H1 (cell line): Measurements from ENCODE around the gene MEX3B. TPM values are rescaled to one million over a fixed set of nuclear protein-coding genes. Genes with fewer than 3 reads are reported as not detected.

Experiments
- CTCF ChIA-PET: fragments of 300-600 bp; sonication (Branson Sonifier 250); formaldehyde crosslinking; loops from one replicate; lab custom pipeline; 2021; ENCODE audit not compliant: partially characterized antibody; lab: Charles Lee
- POLR2A ChIA-PET: fragments of 300-600 bp; sonication (Branson Sonifier 250); formaldehyde crosslinking; loops from one replicate; lab custom pipeline; 2021; ENCODE audit warnings: inconsistent platforms; ENCODE audit not compliant: partially characterized antibody; lab: Charles Lee
- DNase-seq, 2 experiments: peaks; one replicate each; pipeline versions ENCODE4 v3.0.0 to v3.0.0-alpha.2; 2010 to 2022; ENCODE audit warnings: low spot score in 2 of 2, low read depth in 1 of 2, mixed read lengths in 1 of 2
- FAIRE-seq: peaks from 2 replicates; lab custom pipeline; 2011; peaks lifted over from hg19 to GRCh38; lab: Jason Lieb, UNC
- H2AFZ ChIP-seq: 2 replicates; pipeline ENCODE4 v1.8.1; 2012; ENCODE audit warnings: low read length, inconsistent platforms
- H2AK5ac ChIP-seq: 2 replicates; pipeline ENCODE4 v1.6.1; 2013; ENCODE audit warnings: low read depth, low read length
- H2BK120ac ChIP-seq: replicated peaks from 2 replicates; pipeline ENCODE3; 2013; ENCODE audit warnings: low read depth, low read length, inconsistent platforms
- H2BK12ac ChIP-seq: 2 replicates; pipeline ENCODE4 v1.6.1; 2013; ENCODE audit warnings: low read depth, low read length
- H2BK15ac ChIP-seq: 2 replicates; pipeline ENCODE4 v1.6.1; 2013; ENCODE audit warnings: low read length
- H2BK20ac ChIP-seq: 2 replicates; pipeline ENCODE4 v1.6.1; 2013; ENCODE audit warnings: low read length
- H2BK5ac ChIP-seq: 2 replicates; pipeline ENCODE4 v1.6.1; 2013; ENCODE audit warnings: low read depth, low read length
- H3K14ac ChIP-seq: 2 replicates; pipeline ENCODE4 v1.6.1; 2013; ENCODE audit warnings: inconsistent platforms; ENCODE audit not compliant: insufficient read length
- H3K18ac ChIP-seq: 2 replicates; pipeline ENCODE4 v1.6.1; 2013; ENCODE audit warnings: low read length; ENCODE audit errors: extremely low read depth
- H3K23ac ChIP-seq: 2 replicates; pipeline ENCODE4 v1.6.1; 2013; ENCODE audit warnings: inconsistent platforms; ENCODE audit not compliant: insufficient read length
- H3K23me2 ChIP-seq: 2 replicates; pipeline ENCODE4 v1.6.1; 2013; ENCODE audit warnings: low read depth, low read length
- H3K27ac ChIP-seq: 2 replicates; pipeline ENCODE4 v1.6.1; 2011; ENCODE audit warnings: low read depth, low read length, inconsistent platforms
- H3K27me3 ChIP-seq, 4 experiments: replicated peaks in 1 of 4; 1 replicate in 1 of 4; 2 replicates in 3 of 4; pipeline versions ENCODE4 v1.6.1 to v1.8.1; 2011 to 2013; ENCODE audit warnings: low read length in 3 of 4, mild to moderate bottlenecking in 3 of 4, inconsistent platforms in 2 of 4, mixed read lengths in 2 of 4, moderate library complexity in 1 of 4; ENCODE audit not compliant: control insufficient read depth in 3 of 4, insufficient read depth in 3 of 4; ENCODE audit errors: extremely low read depth in 1 of 4
- H3K36me3 ChIP-seq, 4 experiments: 2 replicates each; pipeline versions ENCODE4 v1.6.1 to v1.8.1; 2011 to 2013; ENCODE audit warnings: mild to moderate bottlenecking in 4 of 4, low read length in 3 of 4, moderate library complexity in 2 of 4, control low read depth in 1 of 4, inconsistent platforms in 1 of 4; ENCODE audit not compliant: insufficient read depth in 4 of 4, control insufficient read depth in 2 of 4
- H3K4ac ChIP-seq: replicated peaks from 2 replicates; pipeline ENCODE3; 2013; ENCODE audit warnings: low read length, low read depth, mixed read lengths, inconsistent platforms; ENCODE audit not compliant: insufficient read length
- H3K4me1 ChIP-seq, 4 experiments: replicated peaks in 1 of 4; 1 replicate in 1 of 4; 2 replicates in 3 of 4; pipeline versions ENCODE4 v1.6.1 to v1.8.1; 2011 to 2013; ENCODE audit warnings: low read length in 3 of 4, inconsistent platforms in 2 of 4, mixed read lengths in 1 of 4; ENCODE audit not compliant: insufficient read depth in 4 of 4, control insufficient read depth in 3 of 4
- H3K4me2 ChIP-seq, 2 experiments: 2 replicates each; pipeline versions ENCODE4 v1.6.1 to v1.8.1; 2011 to 2013; ENCODE audit warnings: low read depth in 2 of 2, low read length in 2 of 2, control low read depth in 1 of 2, inconsistent platforms in 1 of 2, mild to moderate bottlenecking in 1 of 2; ENCODE audit not compliant: insufficient read depth in 1 of 2
- H3K4me3 ChIP-seq, 4 experiments: fragments of 200-600, 300-600 bp in 1 of 4; sonication (generic), shearing (Covaris generic), sonication (Bioruptor Twin) in 1 of 4; 2 replicates each; pipeline versions ENCODE4 v1.5.1 to v1.8.1; 2011 to 2016; ENCODE audit warnings: low read length in 4 of 4, low read depth in 3 of 4, control low read depth in 2 of 4, inconsistent platforms in 2 of 4, mild to moderate bottlenecking in 2 of 4, mixed read lengths in 1 of 4, moderate library complexity in 1 of 4; ENCODE audit not compliant: insufficient read depth in 2 of 4; ENCODE audit errors: extremely low read depth in 1 of 4
- H3K56ac ChIP-seq: replicated peaks from 2 replicates; pipeline ENCODE3; 2013; ENCODE audit warnings: low read depth, mild to moderate bottlenecking, mixed read lengths, low read length, inconsistent platforms; ENCODE audit not compliant: insufficient read length
- H3K79me1 ChIP-seq: 2 replicates; pipeline ENCODE4 v1.6.1; 2013; ENCODE audit warnings: low read depth, low read length, control low read depth
- H3K79me2 ChIP-seq, 2 experiments: 2 replicates each; pipeline versions ENCODE4 v1.6.1 to v1.8.1; 2012 to 2013; ENCODE audit warnings: low read length in 2 of 2, mild to moderate bottlenecking in 2 of 2, inconsistent platforms in 1 of 2; ENCODE audit not compliant: insufficient read depth in 2 of 2, control insufficient read depth in 1 of 2
- H3K9ac ChIP-seq, 4 experiments: replicated peaks in 1 of 4; 1 replicate in 1 of 4; 2 replicates in 3 of 4; pipeline versions ENCODE4 v1.6.1 to v1.8.1; 2011 to 2013; ENCODE audit warnings: low read depth in 3 of 4, low read length in 3 of 4, control low read depth in 2 of 4, mild to moderate bottlenecking in 2 of 4, moderate library complexity in 2 of 4, inconsistent platforms in 1 of 4; ENCODE audit errors: extremely low read depth in 1 of 4
- H3K9me3 ChIP-seq, 2 experiments: 2 replicates each; pipeline versions ENCODE4 v1.6.1 to v1.8.1; 2012 to 2013; ENCODE audit warnings: mild to moderate bottlenecking in 2 of 2, moderate library complexity in 2 of 2, control low read depth in 1 of 2, inconsistent platforms in 1 of 2, low read depth in 1 of 2, low read length in 1 of 2, mixed read lengths in 1 of 2; ENCODE audit not compliant: insufficient read depth in 2 of 2
- H4K20me1 ChIP-seq, 2 experiments: replicated peaks in 1 of 2; 2 replicates each; pipeline versions ENCODE3 to v1.8.1; 2011 to 2013; ENCODE audit warnings: inconsistent platforms in 2 of 2, low read length in 2 of 2, mild to moderate bottlenecking in 1 of 2; ENCODE audit not compliant: insufficient read depth in 2 of 2, control insufficient read depth in 1 of 2
- H4K5ac ChIP-seq: 2 replicates; pipeline ENCODE4 v1.6.1; 2013; ENCODE audit warnings: low read length, low read depth, mixed read lengths, inconsistent platforms; ENCODE audit not compliant: insufficient read length
- H4K8ac ChIP-seq: 2 replicates; pipeline ENCODE4 v1.8.0; 2013; ENCODE audit warnings: mild to moderate bottlenecking, moderate library complexity, low read length, inconsistent platforms; ENCODE audit not compliant: insufficient read depth; ENCODE audit errors: extremely low read depth
- H4K91ac ChIP-seq: replicated peaks from 2 replicates; pipeline ENCODE3; 2013; ENCODE audit warnings: low read length, mixed read lengths, inconsistent platforms; ENCODE audit not compliant: insufficient read length
- BCL11A ChIP-seq, 2 experiments: IDR thresholded peaks; one replicate each; pipeline ENCODE4 v1.6.1; 2011; ENCODE audit warnings: low read depth in 2 of 2, low read length in 2 of 2, mild to moderate bottlenecking in 2 of 2
- CHD1 ChIP-seq: IDR thresholded peaks from 2 replicates; pipeline ENCODE4 v1.6.1; 2012; ENCODE audit warnings: low read depth, low read length, improper control_type of control experiment
- CREB1 ChIP-seq: IDR thresholded peaks from 2 replicates; pipeline ENCODE4 v1.6.1; 2012; ENCODE audit warnings: inconsistent platforms
- CTBP2 ChIP-seq: IDR thresholded peaks from 2 replicates; pipeline ENCODE4 v1.7.0; 2011; ENCODE audit warnings: borderline replicate concordance, mild to moderate bottlenecking, moderate library complexity, mixed read lengths, low read length; ENCODE audit not compliant: insufficient read depth, insufficient read length
- FOSL1 ChIP-seq: IDR thresholded peaks from 2 replicates; pipeline ENCODE4 v1.6.1; 2011; ENCODE audit warnings: mild to moderate bottlenecking, low read depth, low read length, moderate library complexity; ENCODE audit not compliant: insufficient read depth
- GTF2F1 ChIP-seq: IDR thresholded peaks from 2 replicates; pipeline ENCODE4 v1.6.1; 2012; ENCODE audit warnings: low read depth, low read length, improper control_type of control experiment, borderline replicate concordance
- JUN ChIP-seq: IDR thresholded peaks from 2 replicates; pipeline ENCODE4 v1.6.1; 2011; ENCODE audit warnings: low read depth, mild to moderate bottlenecking, improper control_type of control experiment, low read length
- NANOG ChIP-seq: IDR thresholded peaks from 2 replicates; pipeline ENCODE4 v1.6.1; 2011; ENCODE audit warnings: low read length, low read depth, mild to moderate bottlenecking, inconsistent platforms; ENCODE audit not compliant: insufficient read depth, poor library complexity, severe bottlenecking
- POLR2A ChIP-seq, 2 experiments: IDR thresholded peaks; 1 replicate in 1 of 2; 2 replicates in 1 of 2; pipeline ENCODE4 v1.6.1; 2011; ENCODE audit warnings: low read depth in 2 of 2, low read length in 2 of 2, mild to moderate bottlenecking in 2 of 2; ENCODE audit errors: control extremely low read depth in 1 of 2
- RBBP5 ChIP-seq: IDR thresholded peaks from 2 replicates; pipeline ENCODE4 v1.7.1; 2012; ENCODE audit warnings: low read depth, mild to moderate bottlenecking, inconsistent platforms, low read length, moderate library complexity, borderline replicate concordance
- SIRT6 ChIP-seq: IDR thresholded peaks from one replicate; pipeline ENCODE4 v1.7.1; 2012; ENCODE audit warnings: low read length, inconsistent platforms
- SRF ChIP-seq: IDR thresholded peaks from 2 replicates; pipeline ENCODE4 v1.6.1; 2011; ENCODE audit warnings: mild to moderate bottlenecking, low read depth, low read length, moderate library complexity
- SUZ12 ChIP-seq: fragments of 200-600 bp; sonication (generic); IDR thresholded peaks from 2 replicates; pipeline ENCODE4 v1.6.1; 2012; ENCODE audit warnings: mild to moderate bottlenecking, inconsistent platforms, low read length, moderate library complexity, mixed read lengths
- TAF1 ChIP-seq: IDR thresholded peaks from 2 replicates; pipeline ENCODE4 v1.6.1; 2011; ENCODE audit warnings: mild to moderate bottlenecking, low read depth, low read length
- TAF7 ChIP-seq: optimal IDR thresholded peaks from 2 replicates; pipeline ENCODE3; 2011; ENCODE audit warnings: low read depth, mild to moderate bottlenecking, inconsistent platforms, low read length, moderate library complexity, borderline replicate concordance
- WGBS, 2 experiments: shearing (Covaris generic) in 1 of 2; methylation state at CpG; one replicate each; pipeline versions ENCODE4 v1.1.6 to v1.1.7; 2013 to 2015; ENCODE audit warnings: low lambda C conversion rate in 2 of 2, mixed read lengths in 2 of 2, inconsistent platforms in 1 of 2, low coverage in 1 of 2, missing lambda C conversion rate in 1 of 2; ENCODE audit not compliant: insufficient replicate concordance in 2 of 2, insufficient coverage in 1 of 2, insufficient read length in 1 of 2; ENCODE audit errors: extremely low coverage in 1 of 2, missing lambda C conversion rate in 1 of 2; 5-methylcytosine and 5-hydroxymethylcytosine counted together
- polyA plus RNA-seq, 7 experiments: library from polyadenylated mRNA; depleted of rRNA in 3 of 7; stranded (reverse) in 5 of 7; unstranded in 2 of 7; fragments of >200 nt in 5 of 7; fragments of 200-250 nt in 2 of 7; gene quantifications; 1 replicate in 5 of 7; 2 replicates in 1 of 7; 4 replicates in 1 of 7; pipeline versions ENCODE4 v1.2.1 to v1.2.3, GENCODE V29; 2011 to 2013; ENCODE audit warnings: missing spikeins in 2 of 7, mixed read lengths in 2 of 7
- total RNA-seq: library from RNA; stranded (reverse); fragmentation: NEBNext Ultra II Directional; extraction: Animal tissue kit (Norgen Biotek cat#: 25700); gene quantifications from 2 replicates; pipeline ENCODE4 v1.2.1, GENCODE V29; 2021

The MEX3B gene
- total and polyA plus RNA-seq, 2 of the 8 experiments (the other 6 are each of a cell fraction or from before 2014, with no cell fraction given) = 8.0 to 15.9 TPM

- no peak overlapping the region for H2BK120ac ChIP-seq
- no peak overlapping the region for H3K18ac ChIP-seq
- H3K4me2 ChIP-seq = no peak overlapping the region
- FAIRE-seq = no peak
- H3K9ac ChIP-seq = no peak overlapping the region
- no peaks in the 10 kb centered on the region for H3K9me3 ChIP-seq
- H3K23ac ChIP-seq = no peak overlapping the region
- no peak overlapping the region for H3K14ac ChIP-seq
- no peaks in the 10 kb centered on the region for H3K36me3 ChIP-seq
- ChIA-PET POLR2A (interaction anchor here (1.1 to 1.4 kb wide), 2 partner anchors 9 to 12 kb away, joined by 3 to 7 read pairs; no protein-coding TSS in a partner anchor), CTCF (interaction anchor here (1.2 to 1.5 kb wide), 2 partner anchors 16 to 67 kb away, joined by 3 read pairs; no protein-coding TSS in a partner anchor)
- no peak overlapping the region for H4K5ac ChIP-seq
- H3K4me3 ChIP-seq = no peak overlapping the region
- no peaks in the 10 kb centered on the region for H3K79me2 ChIP-seq
- no peak overlapping the region for H3K27ac ChIP-seq
- no peak for DNase-seq
- no peak overlapping the region for H2AK5ac ChIP-seq
- H2BK20ac ChIP-seq = no peak overlapping the region
- H4K20me1 ChIP-seq = no peaks in the 10 kb centered on the region
- no peak overlapping the region for H2BK12ac ChIP-seq
- no peaks in the 10 kb centered on the region for H3K4me1 ChIP-seq
- H3K56ac ChIP-seq = no peak overlapping the region
- no peak overlapping the region for H2BK15ac ChIP-seq
- H2AFZ ChIP-seq = no peak overlapping the region
- no peaks in the 10 kb centered on the region for H3K79me1 ChIP-seq
- H3K27me3 ChIP-seq = no peaks in the 10 kb centered on the region
- H4K8ac ChIP-seq = no peak overlapping the region
- WGBS, 2 experiments = 88% methylated on average over 5 of the region's 5 CpGs; no CpG with 5 or more reads in 1 of the 2 experiments
- H3K4ac ChIP-seq = no peak overlapping the region
- no peak overlapping the region for H2BK5ac ChIP-seq
- H3K23me2 ChIP-seq = no peaks in the 10 kb centered on the region
- H4K91ac ChIP-seq = no peak overlapping the region
- TF ChIP-seq NANOG = no peak
- TF ChIP-seq RBBP5 = no peak
- no peak for TF ChIP-seq CTBP2
- no peak for TF ChIP-seq SIRT6
- TF ChIP-seq JUN = no peak
- no peak for TF ChIP-seq POLR2A (IDR thresholded peaks at IDR 0.05; ENCODE audit: control extremely low read depth in 1 of 2, low read depth in 2 of 2, low read length in 2 of 2)
- TF ChIP-seq CREB1 = no peak
- TF ChIP-seq FOSL1 = no peak
- TF ChIP-seq CHD1 = no peak
- TF ChIP-seq SRF = no peak
- no peak for TF ChIP-seq TAF7
- TF ChIP-seq GTF2F1 = no peak
- no peak for TF ChIP-seq SUZ12
- TF ChIP-seq BCL11A (IDR thresholded peaks at IDR 0.05; ENCODE audit: low read depth in 2 of 2, low read length in 2 of 2) = no peak
- TF ChIP-seq TAF1 = no peak
These were observed 13.9 kb downstream of the MEX3B start for GRCh38 chr15:82031871-82032270.
